HFF-Myc (cell line): ENCODE data around the gene NPRL2.

Experiments used
- DNase-seq: peaks from one replicate; pipeline ENCODE4 v3.0.0-alpha.2; 2011; ENCODE audit warnings: low read depth; ENCODE audit errors: extremely low read depth
- H3K4me3 ChIP-seq: replicated peaks from 2 replicates; pipeline ENCODE4 v1.5.1; 2011; ENCODE audit warnings: low read depth, mild to moderate bottlenecking, control low read depth, low read length
- CTCF ChIP-seq: IDR thresholded peaks from 2 replicates; pipeline ENCODE4 v1.5.1; 2012; ENCODE audit warnings: mild to moderate bottlenecking, low read depth, low read length, control low read depth; ENCODE audit errors: missing control alignments

NPRL2 gene

GRCh38 chr3:50319894-50320625 lies 30.5 kb downstream of the NPRL2 start:
- no peak for TF ChIP-seq CTCF
- DNase-seq: no peak
- H3K4me3 ChIP-seq: peak overlapping the region; percentile 86

- no peak for TF ChIP-seq CTCF
- no peak overlapping the region for H3K4me3 ChIP-seq
- DNase-seq: no peak
Observed at GRCh38 chr3:50319181-50319893, 31.2 kb downstream of the NPRL2 start.

- H3K4me3 ChIP-seq: no peak overlapping the region
- TF ChIP-seq CTCF: no peak
Observed at GRCh38 chr3:50318615-50319014, 32.0 kb downstream of the NPRL2 start.

GRCh38 chr3:50318163-50318562 lies 32.4 kb downstream of the NPRL2 start:
- TF ChIP-seq CTCF: no peak
- no peak overlapping the region for H3K4me3 ChIP-seq
- no peak for DNase-seq

More at GRCh38 chr3:50318615-50319014, 32.0 kb downstream of the NPRL2 start:
- no peak for DNase-seq

- H3K4me3 ChIP-seq: no peak overlapping the region
- no peak for DNase-seq
- TF ChIP-seq CTCF: no peak
Observed at GRCh38 chr3:50317300-50317699, 33.3 kb downstream of the NPRL2 start.

GRCh38 chr3:50316657-50317242 lies 33.8 kb downstream of the NPRL2 start:
- H3K4me3 ChIP-seq: no peak overlapping the region
- TF ChIP-seq CTCF: no peak
- DNase-seq: no peak
